ENCODE data around the gene PHOSPHO2. TPM values are rescaled to one million over a fixed set of nuclear protein-coding genes. Genes with fewer than 3 reads are reported as not detected.
A peak's percentile ranks its signal among the peaks of the same experiment; 100 is the strongest.

The PHOSPHO2 gene
- total and polyA plus RNA-seq, 2 donors (not counting 3 experiments of a cell fraction or from before 2014, with no cell fraction given): 0.69 to 2.7 TPM

DNA sequence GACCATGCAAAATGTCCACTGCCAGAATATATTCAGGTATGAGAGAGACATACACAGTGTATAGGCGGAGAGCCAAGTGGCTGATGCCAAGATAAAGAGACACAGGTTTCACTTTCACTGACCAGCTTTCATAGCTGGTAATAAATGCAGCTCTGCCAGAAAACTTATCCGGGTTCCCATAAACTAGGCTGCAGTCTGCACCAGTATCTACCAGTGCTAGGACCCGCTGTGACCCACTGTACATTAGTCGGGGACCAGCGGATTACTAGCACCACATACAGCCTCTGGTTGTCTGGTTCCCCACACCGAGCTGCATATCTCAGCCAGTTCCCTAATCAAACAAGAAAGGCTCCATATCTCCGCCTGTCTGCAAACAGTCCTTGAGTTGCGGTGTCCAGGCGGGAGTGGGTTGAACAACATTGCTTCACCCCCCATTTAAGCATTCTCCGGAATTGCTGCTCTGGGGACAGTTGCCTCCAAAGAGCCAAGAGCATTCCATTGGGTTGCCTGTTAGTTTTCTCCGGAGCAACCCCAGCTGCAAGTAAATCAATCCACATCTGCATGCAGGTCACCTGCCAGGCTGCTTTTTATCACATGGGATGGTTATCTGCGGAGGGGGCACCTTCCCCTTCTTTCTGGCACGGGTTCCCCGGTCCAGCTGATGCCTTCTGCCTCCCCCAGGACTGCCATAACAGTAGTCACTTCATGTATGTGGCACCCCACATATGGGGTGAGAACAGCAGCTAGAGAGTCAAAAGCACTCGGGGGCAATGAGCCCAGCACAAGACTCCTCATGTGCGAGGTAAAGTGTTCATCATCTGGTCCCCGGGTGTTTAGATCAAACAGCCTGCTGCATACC is 21.3 kb downstream of the PHOSPHO2 start:
- Histone ChIP-seq H4K20me1 (replicated peaks; ENCODE audit: control insufficient read depth, extremely low read depth, insufficient read depth, low read length) (no peaks in the 10 kb centered on the region), H3K79me2 (ENCODE audit: control insufficient read depth, insufficient read depth, low read length) (no peaks in the 10 kb centered on the region), H3K4me2 (ENCODE audit: insufficient read depth, low read length) (no peak overlapping the region), H2AFZ (ENCODE audit: low read depth, low read length) (no peak overlapping the region), H3K27me3 (ENCODE audit: control insufficient read depth in 2 of 2, insufficient read depth in 2 of 2, low read length in 2 of 2) (no peaks in the 10 kb centered on the region), H3K27ac (ENCODE audit: insufficient read depth, low read depth, low read length) (no peak overlapping the region), H3K4me1 (ENCODE audit: control insufficient read depth, extremely low read depth, insufficient read depth, low read length) (peaks cover 23% of the 10 kb centered on the region), H3K4me3 (replicated peaks in 1 of 3; ENCODE audit: insufficient read depth in 1 of 3, low read depth in 1 of 3, low read length in 3 of 3) (no peak overlapping the region), H3K36me3 (ENCODE audit: control insufficient read depth in 2 of 2, extremely low read depth in 1 of 2, insufficient read depth in 2 of 2, low read length in 2 of 2) (no peaks in the 10 kb centered on the region), H3K9ac (replicated peaks; ENCODE audit: extremely low read depth, insufficient read depth, low read length) (no peak overlapping the region), H3K9me3 (replicated peaks; ENCODE audit: control insufficient read depth, insufficient read depth, low read length) (no peaks in the 10 kb centered on the region), H3K9me1 (replicated peaks; ENCODE audit: control insufficient read depth, extremely low read depth, insufficient read depth, low read length) (no peaks in the 10 kb centered on the region)
- POLR2A ChIA-PET: no interaction called here
- dilution Hi-C loops (cut with MboI; ENCODE audit: extremely low pct_ligation_motif_present, low sequenced_read_pairs): no loop called here
- TF ChIP-seq FOS (IDR thresholded peaks at IDR 0.05; ENCODE audit: borderline replicate concordance, insufficient read depth, low read length) (no peak), GATA2 (IDR thresholded peaks at IDR 0.05; ENCODE audit: insufficient read depth, insufficient read length, low read depth, low read length) (no peak), CTCF (IDR thresholded peaks at IDR 0.05; ENCODE audit: extremely low read depth in 1 of 2, insufficient read depth in 1 of 2, low read depth in 1 of 2, low read length in 2 of 2) (no peak), MYC (IDR thresholded peaks at IDR 0.05; ENCODE audit: low read depth, low read length) (no peak), POLR2AphosphoS5 (IDR thresholded peaks at IDR 0.05; ENCODE audit: insufficient read depth, low read depth, low read length) (no peak), POLR2A (IDR thresholded peaks at IDR 0.05; ENCODE audit: low read depth, low read length) (no peak), JUN (IDR thresholded peaks at IDR 0.05; ENCODE audit: borderline replicate concordance, insufficient read depth, insufficient read length, low read depth) (no peak), EZH2 (IDR thresholded peaks at IDR 0.05; ENCODE audit: borderline replicate concordance, low read depth, low read length, severe bottlenecking) (no peak)
- TF ChIP-seq, protein P1, sequence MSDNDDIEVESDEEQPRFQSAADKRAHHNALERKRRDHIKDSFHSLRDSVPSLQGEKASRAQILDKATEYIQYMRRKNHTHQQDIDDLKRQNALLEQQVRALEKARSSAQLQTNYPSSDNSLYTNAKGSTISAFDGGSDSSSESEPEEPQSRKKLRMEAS (IDR thresholded peaks at IDR 0.05; ENCODE audit: insufficient read depth, insufficient read length): no peak
- DNase-seq (ENCODE audit: low read depth, low spot score) (peak; percentile 58), FAIRE-seq (no peak)
- intact Hi-C loops (cut with micrococcal nuclease): loop anchor here (2.0 kb wide), 2 partner anchors 17 to 21 kb away; partner anchors contain the start of genes CFAP210, KLHL23 and PHOSPHO2
- no TSS peak for BruUV-seq (replicated peaks)
- CTCF ChIA-PET: interaction anchor here (0.9 to 1.5 kb wide), 2 partner anchors 11 to 209 kb away, joined by 3 read pairs; no protein-coding TSS in a partner anchor
